ENCODE results near the gene CCDC87. TPM values are rescaled to one million over a fixed set of nuclear protein-coding genes. Genes with fewer than 3 reads are reported as not detected.
A peak's percentile ranks its signal among the peaks of the same experiment; 100 is the strongest.

CCDC87 gene
- total and polyA plus RNA-seq, 2 experiments from 2014 or later = 0.39 to 1.2 TPM

DNA sequence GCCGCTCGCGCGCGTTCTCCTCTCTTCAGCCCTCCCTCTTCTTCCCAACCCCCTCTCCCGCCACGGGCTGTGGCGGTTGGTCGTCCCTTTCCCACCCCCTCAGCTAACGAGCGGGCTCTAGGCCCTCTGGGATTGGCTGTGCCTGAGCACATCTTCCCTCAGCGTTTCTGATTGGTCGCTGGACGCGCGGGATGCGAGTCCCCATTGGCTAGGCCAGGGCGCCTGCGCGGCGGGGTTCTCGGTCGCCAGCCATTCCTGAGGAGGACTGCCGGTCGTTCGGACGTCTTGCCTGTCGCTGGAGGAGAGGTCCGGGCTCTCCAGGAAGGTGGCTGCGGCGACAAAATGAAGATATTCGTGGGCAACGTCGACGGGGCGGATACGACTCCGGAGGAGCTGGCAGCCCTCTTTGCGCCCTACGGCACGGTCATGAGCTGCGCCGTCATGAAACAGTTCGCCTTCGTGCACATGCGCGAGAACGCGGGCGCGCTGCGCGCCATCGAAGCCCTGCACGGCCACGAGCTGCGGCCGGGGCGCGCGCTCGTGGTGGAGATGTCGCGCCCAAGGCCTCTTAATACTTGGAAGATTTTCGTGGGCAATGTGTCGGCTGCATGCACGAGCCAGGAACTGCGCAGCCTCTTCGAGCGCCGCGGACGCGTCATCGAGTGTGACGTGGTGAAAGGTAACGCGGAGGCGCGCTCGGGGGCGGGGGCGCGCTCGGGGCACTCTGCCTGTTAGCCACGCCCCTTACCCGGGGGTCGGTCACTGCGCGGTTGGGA, 23.7 kb upstream of the CCDC87 start, which contains the start of gene RBM14:
Gene RBM14 (plus strand): TSS at position 252 of the 776 bp plus-strand sequence. CDS start 91 bp downstream, at position 343.
- peaks cover 15% of the 10 kb centered on the region for H3K36me3 ChIP-seq (ENCODE audit: insufficient read depth)
- H3F3A ChIP-seq (replicated peaks; ENCODE audit: low read depth) = peaks cover 15% of the 10 kb centered on the region; the same call in 1 of the 2 replicates
- H3K27ac ChIP-seq (ENCODE audit: low read depth) = peak within 1 kb of the TSS; percentile 97
- H3K4me2 ChIP-seq = peak within 1 kb of the TSS; percentile 100
- H3K9me2 ChIP-seq (ENCODE audit: insufficient read depth) = no peaks in the 10 kb centered on the region
- Mint-ChIP-seq H3K4me3 (peak within 1 kb of the TSS; percentile 97), H3K27ac (peak within 1 kb of the TSS; percentile 100), H3K27me3 (ENCODE audit: insufficient read depth, low read depth, poor library complexity) (peaks cover 14% of the 10 kb centered on the region), H3K9me3 (no peaks in the 10 kb centered on the region), H3K36me3 (ENCODE audit: low read depth) (peaks cover 50% of the 10 kb centered on the region), H3K4me1 (peaks cover 28% of the 10 kb centered on the region)
- ATAC-seq (peak; percentile 94), DNase-seq (ENCODE audit: low spot score) (peak; percentile 99)
- H2AFZ ChIP-seq = peak within 1 kb of the TSS; percentile 91; the same call in 1 of the 2 replicates
- peaks cover 44% of the 10 kb centered on the region for H4K20me1 ChIP-seq (replicated peaks; ENCODE audit: insufficient read depth)
- H3K27me3 ChIP-seq (ENCODE audit: insufficient read depth) = no peaks in the 10 kb centered on the region
- peak within 1 kb of the TSS; percentile 96 for H3K4me3 ChIP-seq
- TF ChIP-seq ZNF462 (CRISPR knock-in tag; IDR thresholded peaks at IDR 0.05) (no peak), NANOG (IDR thresholded peaks at IDR 0.05; ENCODE audit: borderline replicate concordance) (no peak), EZH2phosphoT487 (IDR thresholded peaks at IDR 0.05; ENCODE audit: unreplicated experiment) (no peak), ZNF114 (CRISPR knock-in tag; IDR thresholded peaks at IDR 0.05) (no peak), POLR2AphosphoS5 (IDR thresholded peaks at IDR 0.05; ENCODE audit: low read depth) (peak; percentile 100), STAT1 (IDR thresholded peaks at IDR 0.05; ENCODE audit: unreplicated experiment) (no peak), ZNF331 (CRISPR knock-in tag; IDR thresholded peaks at IDR 0.05; ENCODE audit: low read depth) (no peak), JUNB (IDR thresholded peaks at IDR 0.05; ENCODE audit: unreplicated experiment) (no peak), CTCF (conservative IDR thresholded peaks at IDR 0.05; ENCODE audit: low read depth in 2 of 2) (no peak), EZH2 (IDR thresholded peaks at IDR 0.05; ENCODE audit: low read depth, unreplicated experiment) (no peak), CREB1 (CRISPR knock-in tag; IDR thresholded peaks at IDR 0.05; ENCODE audit: low read depth) (peak; percentile 87)
- TF ChIP-seq, protein P1, sequence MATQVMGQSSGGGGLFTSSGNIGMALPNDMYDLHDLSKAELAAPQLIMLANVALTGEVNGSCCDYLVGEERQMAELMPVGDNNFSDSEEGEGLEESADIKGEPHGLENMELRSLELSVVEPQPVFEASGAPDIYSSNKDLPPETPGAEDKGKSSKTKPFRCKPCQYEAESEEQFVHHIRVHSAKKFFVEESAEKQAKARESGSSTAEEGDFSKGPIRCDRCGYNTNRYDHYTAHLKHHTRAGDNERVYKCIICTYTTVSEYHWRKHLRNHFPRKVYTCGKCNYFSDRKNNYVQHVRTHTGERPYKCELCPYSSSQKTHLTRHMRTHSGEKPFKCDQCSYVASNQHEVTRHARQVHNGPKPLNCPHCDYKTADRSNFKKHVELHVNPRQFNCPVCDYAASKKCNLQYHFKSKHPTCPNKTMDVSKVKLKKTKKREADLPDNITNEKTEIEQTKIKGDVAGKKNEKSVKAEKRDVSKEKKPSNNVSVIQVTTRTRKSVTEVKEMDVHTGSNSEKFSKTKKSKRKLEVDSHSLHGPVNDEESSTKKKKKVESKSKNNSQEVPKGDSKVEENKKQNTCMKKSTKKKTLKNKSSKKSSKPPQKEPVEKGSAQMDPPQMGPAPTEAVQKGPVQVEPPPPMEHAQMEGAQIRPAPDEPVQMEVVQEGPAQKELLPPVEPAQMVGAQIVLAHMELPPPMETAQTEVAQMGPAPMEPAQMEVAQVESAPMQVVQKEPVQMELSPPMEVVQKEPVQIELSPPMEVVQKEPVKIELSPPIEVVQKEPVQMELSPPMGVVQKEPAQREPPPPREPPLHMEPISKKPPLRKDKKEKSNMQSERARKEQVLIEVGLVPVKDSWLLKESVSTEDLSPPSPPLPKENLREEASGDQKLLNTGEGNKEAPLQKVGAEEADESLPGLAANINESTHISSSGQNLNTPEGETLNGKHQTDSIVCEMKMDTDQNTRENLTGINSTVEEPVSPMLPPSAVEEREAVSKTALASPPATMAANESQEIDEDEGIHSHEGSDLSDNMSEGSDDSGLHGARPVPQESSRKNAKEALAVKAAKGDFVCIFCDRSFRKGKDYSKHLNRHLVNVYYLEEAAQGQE (IDR thresholded peaks at IDR 0.05; ENCODE audit: unreplicated experiment) = no peak
- TF ChIP-seq, protein P2, sequence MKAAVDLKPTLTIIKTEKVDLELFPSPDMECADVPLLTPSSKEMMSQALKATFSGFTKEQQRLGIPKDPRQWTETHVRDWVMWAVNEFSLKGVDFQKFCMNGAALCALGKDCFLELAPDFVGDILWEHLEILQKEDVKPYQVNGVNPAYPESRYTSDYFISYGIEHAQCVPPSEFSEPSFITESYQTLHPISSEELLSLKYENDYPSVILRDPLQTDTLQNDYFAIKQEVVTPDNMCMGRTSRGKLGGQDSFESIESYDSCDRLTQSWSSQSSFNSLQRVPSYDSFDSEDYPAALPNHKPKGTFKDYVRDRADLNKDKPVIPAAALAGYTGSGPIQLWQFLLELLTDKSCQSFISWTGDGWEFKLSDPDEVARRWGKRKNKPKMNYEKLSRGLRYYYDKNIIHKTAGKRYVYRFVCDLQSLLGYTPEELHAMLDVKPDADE (IDR thresholded peaks at IDR 0.05) = no peak
- H3K4me1 ChIP-seq (ENCODE audit: insufficient read depth) = peaks cover 25% of the 10 kb centered on the region
- H3K79me2 ChIP-seq (replicated peaks; ENCODE audit: insufficient read depth) = peaks cover 63% of the 10 kb centered on the region
